DND-41 (cell line): ENCODE measurements around the gene CYP2U1.
"Not testable (repeated sequence)": the region's sequence is repeated elsewhere in the genome, so short reads cannot be mapped to it uniquely, and the experiment has no call there.

Experiments used
- CTCF ChIP-seq: IDR thresholded peaks from 2 replicates; pipeline ENCODE4 v1.5.1; 2012; ENCODE audit warnings: borderline replicate concordance, low read length, moderate library complexity, mild to moderate bottlenecking; ENCODE audit not compliant: poor library complexity, severe bottlenecking; ENCODE audit errors: extremely low read depth
- EZH2 ChIP-seq: IDR thresholded peaks from 3 replicates; pipeline ENCODE4 v1.6.1; 2012; ENCODE audit warnings: borderline replicate concordance, low read depth, mild to moderate bottlenecking, moderate library complexity, low read length, inconsistent platforms; ENCODE audit not compliant: severe bottlenecking

DNA sequence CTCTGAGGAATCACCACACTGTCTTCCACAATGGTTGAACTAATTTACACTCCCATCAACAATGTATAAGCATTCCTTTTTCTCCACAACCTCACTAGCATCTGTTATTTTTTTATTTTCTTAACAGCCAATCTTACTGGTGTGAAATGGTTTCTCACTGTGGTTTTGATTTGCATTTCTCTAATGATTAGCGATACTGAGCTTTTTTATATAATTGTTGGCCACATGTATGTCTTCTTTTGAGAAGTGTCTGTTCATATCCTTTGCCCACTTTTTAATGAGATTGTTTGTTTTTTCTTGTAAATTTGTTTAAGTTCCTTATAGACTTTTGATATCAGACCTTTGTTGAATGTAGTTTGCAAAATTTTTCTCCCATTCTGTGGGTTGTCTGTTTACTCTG is 36.6 kb downstream of the CYP2U1 start:
- not testable (repeated sequence) for TF ChIP-seq CTCF, EZH2
